Measurements from ENCODE around the gene MAZ.
A peak's percentile ranks its signal among the peaks of the same experiment; 100 is the strongest.

The MAZ gene

GRCh38 chr16:29845656-29846055, 39.3 kb downstream of the MAZ start:
- TF ChIP-seq, protein P1, sequence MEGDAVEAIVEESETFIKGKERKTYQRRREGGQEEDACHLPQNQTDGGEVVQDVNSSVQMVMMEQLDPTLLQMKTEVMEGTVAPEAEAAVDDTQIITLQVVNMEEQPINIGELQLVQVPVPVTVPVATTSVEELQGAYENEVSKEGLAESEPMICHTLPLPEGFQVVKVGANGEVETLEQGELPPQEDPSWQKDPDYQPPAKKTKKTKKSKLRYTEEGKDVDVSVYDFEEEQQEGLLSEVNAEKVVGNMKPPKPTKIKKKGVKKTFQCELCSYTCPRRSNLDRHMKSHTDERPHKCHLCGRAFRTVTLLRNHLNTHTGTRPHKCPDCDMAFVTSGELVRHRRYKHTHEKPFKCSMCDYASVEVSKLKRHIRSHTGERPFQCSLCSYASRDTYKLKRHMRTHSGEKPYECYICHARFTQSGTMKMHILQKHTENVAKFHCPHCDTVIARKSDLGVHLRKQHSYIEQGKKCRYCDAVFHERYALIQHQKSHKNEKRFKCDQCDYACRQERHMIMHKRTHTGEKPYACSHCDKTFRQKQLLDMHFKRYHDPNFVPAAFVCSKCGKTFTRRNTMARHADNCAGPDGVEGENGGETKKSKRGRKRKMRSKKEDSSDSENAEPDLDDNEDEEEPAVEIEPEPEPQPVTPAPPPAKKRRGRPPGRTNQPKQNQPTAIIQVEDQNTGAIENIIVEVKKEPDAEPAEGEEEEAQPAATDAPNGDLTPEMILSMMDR (IDR thresholded peaks at IDR 0.05; ENCODE audit: low read depth, low read length): no peak
- DNase-seq (ENCODE audit: extremely low read depth, low read depth): no peak

DNA sequence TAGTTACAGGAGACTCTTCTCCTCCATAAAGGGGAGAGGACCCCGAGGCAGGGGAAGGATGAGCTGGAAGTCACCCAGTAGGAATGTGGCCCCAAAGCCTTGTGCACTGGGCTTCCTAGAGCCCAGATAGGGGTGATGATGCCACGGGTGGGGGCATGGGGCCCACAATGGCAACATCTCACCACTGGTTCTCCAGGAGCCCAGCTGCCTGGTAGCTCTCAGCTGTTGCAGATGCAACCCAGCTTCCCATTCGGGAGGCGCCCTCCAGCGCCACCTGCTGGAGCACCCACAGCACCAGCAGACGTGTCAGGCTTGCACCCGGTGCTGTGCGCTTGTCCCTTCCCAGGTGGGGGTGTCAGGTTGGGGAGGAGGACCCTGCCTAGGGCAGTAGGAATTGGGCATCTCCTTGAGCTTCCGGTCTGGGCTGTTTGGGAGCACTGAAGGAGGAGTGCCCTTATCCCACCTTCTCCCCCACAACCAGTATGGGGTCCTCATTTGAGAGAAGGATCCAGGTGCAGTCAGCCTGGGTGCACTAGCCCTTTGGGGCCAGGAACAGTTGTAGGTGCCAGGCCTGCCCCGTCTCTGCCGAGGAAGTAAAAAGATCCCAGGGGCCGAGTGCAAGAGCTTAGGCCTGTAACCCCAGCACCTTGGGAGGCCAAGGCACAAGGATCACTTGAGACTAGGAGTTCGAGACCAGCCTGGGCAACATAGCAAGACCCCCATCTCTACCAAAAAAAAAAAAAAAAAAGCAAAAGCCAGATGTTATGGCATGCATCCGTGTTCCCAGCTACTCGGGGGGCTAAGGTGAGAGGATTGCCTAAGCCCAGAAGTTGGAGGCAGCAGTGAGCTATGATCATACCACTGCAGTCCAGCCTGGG, 42.3 kb downstream of the MAZ start:
- TF ChIP-seq, protein P1 (IDR thresholded peaks at IDR 0.05; ENCODE audit: low read depth, low read length): peak; percentile 88
- no peak for DNase-seq (ENCODE audit: extremely low read depth, low read depth)

DNA sequence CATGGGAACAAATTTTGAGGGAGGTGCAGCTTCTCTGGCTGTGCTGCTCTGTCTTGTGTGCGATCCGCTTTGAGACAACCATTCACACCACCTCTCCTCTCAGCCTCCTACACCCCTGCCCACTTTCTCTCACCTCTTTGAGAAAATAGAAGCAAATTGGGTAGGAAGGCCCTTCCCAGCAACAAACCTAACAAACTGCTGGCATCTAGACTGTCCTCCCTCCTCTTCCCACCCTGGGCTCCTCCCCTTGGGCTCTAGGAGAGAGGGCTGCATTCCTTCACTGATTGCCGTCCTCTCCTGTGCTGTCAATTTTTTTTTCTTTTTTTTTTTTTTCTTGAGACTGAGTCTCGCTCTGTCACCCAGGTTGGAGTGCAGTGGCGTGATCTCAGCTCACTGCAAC, 43.2 kb downstream of the MAZ start:
- TF ChIP-seq, protein P1 (IDR thresholded peaks at IDR 0.05; ENCODE audit: low read depth, low read length): no peak
- no peak for DNase-seq (ENCODE audit: extremely low read depth, low read depth)

DNA sequence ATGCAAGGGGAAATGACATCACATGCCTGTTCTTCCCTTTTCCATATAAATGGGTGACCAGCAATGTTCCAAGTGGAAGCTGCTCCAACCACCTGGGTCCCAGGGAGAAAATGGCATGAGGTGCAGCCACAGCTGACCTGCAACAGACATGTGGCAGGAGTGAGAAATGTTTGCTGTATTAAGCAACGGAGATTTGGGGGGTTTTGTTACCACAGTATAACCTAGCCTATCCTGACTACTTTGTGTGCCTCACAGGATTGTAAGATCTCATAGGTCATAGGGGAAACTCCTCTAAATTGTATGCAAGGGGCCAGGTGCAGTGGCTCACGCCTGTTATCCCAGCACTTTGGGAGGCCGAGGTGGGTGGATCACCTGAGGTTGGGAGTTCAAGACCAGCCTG, 44.7 kb downstream of the MAZ start:
- no peak for DNase-seq (ENCODE audit: extremely low read depth, low read depth)
- TF ChIP-seq, protein P1 (IDR thresholded peaks at IDR 0.05; ENCODE audit: low read depth, low read length): no peak

- peak; percentile 38 for DNase-seq (ENCODE audit: extremely low read depth, low read depth)
- TF ChIP-seq, protein P1 (IDR thresholded peaks at IDR 0.05; ENCODE audit: low read depth, low read length): no peak
Measured at GRCh38 chr16:29852654-29853053, 46.3 kb downstream of the MAZ start.

DNA sequence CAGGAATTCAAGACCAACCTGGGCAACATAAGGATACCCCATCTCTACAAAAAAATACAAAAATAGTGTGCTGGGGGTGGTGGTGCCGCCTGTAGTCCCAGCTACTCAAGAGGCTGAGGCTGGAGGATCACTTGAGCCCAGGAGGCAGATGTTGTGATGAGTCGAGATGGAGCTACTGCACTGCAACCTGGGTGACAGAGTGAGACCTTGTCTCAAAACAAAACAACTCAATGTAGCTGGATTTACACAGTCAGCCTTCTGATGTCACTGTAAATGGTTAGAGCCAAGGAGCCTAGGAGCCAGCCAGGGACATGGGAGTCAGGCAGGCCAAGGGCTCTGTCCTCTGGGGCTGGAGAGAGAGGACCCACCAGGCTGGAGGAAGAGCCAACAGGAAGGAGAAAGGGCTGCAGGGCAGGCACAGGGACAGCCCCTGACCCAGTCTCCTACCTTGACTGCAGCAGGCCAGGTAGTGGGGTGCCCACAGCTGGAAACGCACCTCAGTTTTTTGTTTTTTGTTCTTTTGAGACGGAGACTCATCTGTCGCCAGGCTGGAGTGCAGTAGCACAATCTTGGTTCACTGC, 48.3 kb downstream of the MAZ start:
- TF ChIP-seq, protein P1 (IDR thresholded peaks at IDR 0.05; ENCODE audit: low read depth, low read length): no peak
- DNase-seq (ENCODE audit: extremely low read depth, low read depth): no peak

GRCh38 chr16:29857133-29857760, 50.9 kb downstream of the MAZ start:
- TF ChIP-seq, protein P1 (IDR thresholded peaks at IDR 0.05; ENCODE audit: low read depth, low read length): no peak
- DNase-seq (ENCODE audit: extremely low read depth, low read depth): peak; percentile 59

Data from AG09319 (cell line).